ENCODE data around the gene TUBA1C.
A peak's percentile ranks its signal among the peaks of the same experiment; 100 is the strongest.

Gene TUBA1C

GRCh38 chr12:49223590-49224369 lies 41.1 kb upstream of the TUBA1C start:
- Histone ChIP-seq H3K36me3 (ENCODE audit: control insufficient read depth in 1 of 2, insufficient read depth in 2 of 2, low read depth in 1 of 2, low read length in 2 of 2) (no peaks in the 10 kb centered on the region), H2BK120ac (ENCODE audit: low read depth, low read length) (peak overlapping the region; percentile 39), H3K4me2 (ENCODE audit: low read length, poor library complexity, severe bottlenecking) (no peak overlapping the region), H3K4ac (ENCODE audit: low read depth in 1 of 2, low read length in 2 of 2) (no peak overlapping the region), H2BK5ac (ENCODE audit: low read depth, low read length, poor library complexity, severe bottlenecking) (no peak overlapping the region), H3K18ac (ENCODE audit: low read depth in 1 of 2, low read length in 2 of 2) (peak overlapping the region in 1 of 2 experiments; percentile 56), H3K27me3 (ENCODE audit: control insufficient read depth in 1 of 2, insufficient read depth in 1 of 2, low read length in 2 of 2) (no peaks in the 10 kb centered on the region), H3K4me1 (ENCODE audit: control insufficient read depth, insufficient read depth, low read depth, low read length) (peaks cover 1% of the 10 kb centered on the region), H2BK12ac (ENCODE audit: low read length in 2 of 2) (no peak overlapping the region), H4K8ac (ENCODE audit: low read length) (no peak overlapping the region), H3K9ac (ENCODE audit: low read length) (no peak overlapping the region), H3K79me1 (replicated peaks; ENCODE audit: low read length, poor library complexity, severe bottlenecking) (no peaks in the 10 kb centered on the region), H2AFZ (ENCODE audit: low read depth, low read length) (no peak overlapping the region), H4K91ac (ENCODE audit: low read length) (no peak overlapping the region), H3K23ac (ENCODE audit: low read length in 2 of 2) (no peak overlapping the region), H3K27ac (ENCODE audit: low read length, poor library complexity, severe bottlenecking) (peak overlapping the region; percentile 82), H3K9me3 (ENCODE audit: control insufficient read depth, low read length) (no peaks in the 10 kb centered on the region), H3K4me3 (ENCODE audit: insufficient read depth in 1 of 2, low read depth in 1 of 2, low read length in 2 of 2) (no peak overlapping the region), H3K14ac (ENCODE audit: low read length in 2 of 2) (no peak overlapping the region), H2BK15ac (ENCODE audit: low read depth, poor library complexity, severe bottlenecking) (no peak overlapping the region), H2AK5ac (ENCODE audit: low read length, severe bottlenecking) (peak overlapping the region; percentile 65)
- 97% methylated on average over 2 of the region's 3 CpGs for WGBS
- DNase-seq = no peak

- no peak overlapping the region for H3K4me3 ChIP-seq (ENCODE audit: insufficient read depth in 1 of 2, low read depth in 1 of 2, low read length in 2 of 2)
- no peak overlapping the region for H2BK5ac ChIP-seq (ENCODE audit: low read depth, low read length, poor library complexity, severe bottlenecking)
- peak overlapping the region; percentile 84 for H4K8ac ChIP-seq (ENCODE audit: low read length)
- H3K23ac ChIP-seq (ENCODE audit: low read length in 2 of 2) = no peak overlapping the region
- H3K9me3 ChIP-seq (ENCODE audit: control insufficient read depth, low read length) = no peaks in the 10 kb centered on the region
- no peak overlapping the region for H2BK120ac ChIP-seq (ENCODE audit: low read depth, low read length)
- H3K36me3 ChIP-seq (ENCODE audit: control insufficient read depth in 1 of 2, insufficient read depth in 2 of 2, low read depth in 1 of 2, low read length in 2 of 2) = no peaks in the 10 kb centered on the region
- H3K9ac ChIP-seq (ENCODE audit: low read length) = no peak overlapping the region
- peaks cover 1% of the 10 kb centered on the region for H3K4me1 ChIP-seq (ENCODE audit: control insufficient read depth, insufficient read depth, low read depth, low read length)
- no peak for DNase-seq
- H2BK12ac ChIP-seq (ENCODE audit: low read length in 2 of 2) = peak overlapping the region in 1 of 2 experiments; percentile 54
- no peak overlapping the region for H2AFZ ChIP-seq (ENCODE audit: low read depth, low read length)
- no peak overlapping the region for H3K4ac ChIP-seq (ENCODE audit: low read depth in 1 of 2, low read length in 2 of 2)
- H2AK5ac ChIP-seq (ENCODE audit: low read length, severe bottlenecking) = peak overlapping the region; percentile 95
- WGBS = 94% methylated on average over 7 of the region's 7 CpGs
- no peak overlapping the region for H3K14ac ChIP-seq (ENCODE audit: low read length in 2 of 2)
- no peaks in the 10 kb centered on the region for H3K27me3 ChIP-seq (ENCODE audit: control insufficient read depth in 1 of 2, insufficient read depth in 1 of 2, low read length in 2 of 2)
- no peak overlapping the region for H4K91ac ChIP-seq (ENCODE audit: low read length)
- no peak overlapping the region for H3K27ac ChIP-seq (ENCODE audit: low read length, poor library complexity, severe bottlenecking)
- no peaks in the 10 kb centered on the region for H3K79me1 ChIP-seq (replicated peaks; ENCODE audit: low read length, poor library complexity, severe bottlenecking)
- H2BK15ac ChIP-seq (ENCODE audit: low read depth, poor library complexity, severe bottlenecking) = no peak overlapping the region
- H3K18ac ChIP-seq (ENCODE audit: low read depth in 1 of 2, low read length in 2 of 2) = no peak overlapping the region
- H3K4me2 ChIP-seq (ENCODE audit: low read length, poor library complexity, severe bottlenecking) = no peak overlapping the region
These were observed 39.2 kb upstream of the TUBA1C start for GRCh38 chr12:49225576-49226166.

- Histone ChIP-seq H2BK15ac (ENCODE audit: low read depth, poor library complexity, severe bottlenecking) (no peak overlapping the region), H2BK12ac (ENCODE audit: low read length in 2 of 2) (peak overlapping the region in 1 of 2 experiments; percentile 15), H3K79me1 (replicated peaks; ENCODE audit: low read length, poor library complexity, severe bottlenecking) (no peaks in the 10 kb centered on the region), H3K4ac (ENCODE audit: low read depth in 1 of 2, low read length in 2 of 2) (no peak overlapping the region), H3K4me2 (ENCODE audit: low read length, poor library complexity, severe bottlenecking) (no peak overlapping the region), H3K4me1 (ENCODE audit: control insufficient read depth, insufficient read depth, low read depth, low read length) (peaks cover 4% of the 10 kb centered on the region), H3K9me3 (ENCODE audit: control insufficient read depth, low read length) (no peaks in the 10 kb centered on the region), H4K8ac (ENCODE audit: low read length) (no peak overlapping the region), H3K27me3 (ENCODE audit: control insufficient read depth in 1 of 2, insufficient read depth in 1 of 2, low read length in 2 of 2) (no peaks in the 10 kb centered on the region), H3K23ac (ENCODE audit: low read length in 2 of 2) (no peak overlapping the region), H3K14ac (ENCODE audit: low read length in 2 of 2) (no peak overlapping the region), H4K91ac (ENCODE audit: low read length) (no peak overlapping the region), H3K36me3 (ENCODE audit: control insufficient read depth in 1 of 2, insufficient read depth in 2 of 2, low read depth in 1 of 2, low read length in 2 of 2) (no peaks in the 10 kb centered on the region), H3K18ac (ENCODE audit: low read depth in 1 of 2, low read length in 2 of 2) (no peak overlapping the region), H2BK5ac (ENCODE audit: low read depth, low read length, poor library complexity, severe bottlenecking) (no peak overlapping the region), H3K4me3 (ENCODE audit: insufficient read depth in 1 of 2, low read depth in 1 of 2, low read length in 2 of 2) (no peak overlapping the region), H3K9ac (ENCODE audit: low read length) (no peak overlapping the region), H3K27ac (ENCODE audit: low read length, poor library complexity, severe bottlenecking) (no peak overlapping the region), H2AFZ (ENCODE audit: low read depth, low read length) (no peak overlapping the region), H2AK5ac (ENCODE audit: low read length, severe bottlenecking) (no peak overlapping the region), H2BK120ac (ENCODE audit: low read depth, low read length) (no peak overlapping the region)
- no peak for DNase-seq
- WGBS = 95% methylated on average over 2 of the region's 3 CpGs
These were observed 37.2 kb upstream of the TUBA1C start for GRCh38 chr12:49227713-49228112.

GRCh38 chr12:49228653-49229052 lies 36.2 kb upstream of the TUBA1C start:
- Histone ChIP-seq H3K18ac (ENCODE audit: low read depth in 1 of 2, low read length in 2 of 2) (no peak overlapping the region), H3K23ac (ENCODE audit: low read length in 2 of 2) (no peak overlapping the region), H4K91ac (ENCODE audit: low read length) (no peak overlapping the region), H3K4me1 (ENCODE audit: control insufficient read depth, insufficient read depth, low read depth, low read length) (peaks cover 9% of the 10 kb centered on the region), H2BK15ac (ENCODE audit: low read depth, poor library complexity, severe bottlenecking) (no peak overlapping the region), H3K79me1 (replicated peaks; ENCODE audit: low read length, poor library complexity, severe bottlenecking) (peaks cover 3% of the 10 kb centered on the region), H2AFZ (ENCODE audit: low read depth, low read length) (no peak overlapping the region), H3K27ac (ENCODE audit: low read length, poor library complexity, severe bottlenecking) (no peak overlapping the region), H3K4ac (ENCODE audit: low read depth in 1 of 2, low read length in 2 of 2) (no peak overlapping the region), H3K4me3 (ENCODE audit: insufficient read depth in 1 of 2, low read depth in 1 of 2, low read length in 2 of 2) (no peak overlapping the region), H3K14ac (ENCODE audit: low read length in 2 of 2) (no peak overlapping the region), H2BK12ac (ENCODE audit: low read length in 2 of 2) (no peak overlapping the region), H2BK5ac (ENCODE audit: low read depth, low read length, poor library complexity, severe bottlenecking) (no peak overlapping the region), H2AK5ac (ENCODE audit: low read length, severe bottlenecking) (no peak overlapping the region), H3K9ac (ENCODE audit: low read length) (no peak overlapping the region), H3K9me3 (ENCODE audit: control insufficient read depth, low read length) (no peaks in the 10 kb centered on the region), H3K36me3 (ENCODE audit: control insufficient read depth in 1 of 2, insufficient read depth in 2 of 2, low read depth in 1 of 2, low read length in 2 of 2) (no peaks in the 10 kb centered on the region), H4K8ac (ENCODE audit: low read length) (no peak overlapping the region), H2BK120ac (ENCODE audit: low read depth, low read length) (no peak overlapping the region), H3K4me2 (ENCODE audit: low read length, poor library complexity, severe bottlenecking) (no peak overlapping the region), H3K27me3 (ENCODE audit: control insufficient read depth in 1 of 2, insufficient read depth in 1 of 2, low read length in 2 of 2) (no peaks in the 10 kb centered on the region)
- DNase-seq = no peak
- WGBS = 81% methylated on average over 2 of the region's 3 CpGs
